ENCODE measurements around the gene SRL. TPM values are rescaled to one million over a fixed set of nuclear protein-coding genes. Genes with fewer than 3 reads are reported as not detected.

Gene SRL
- total and polyA plus RNA-seq, 2 of the 8 experiments (the other 6 are each of a cell fraction or from before 2014, with no cell fraction given), result 0.05 TPM; not detected in 1

GRCh38 chr16:4216596-4216995, 25.3 kb downstream of the SRL start:
- H2AK5ac ChIP-seq (ENCODE audit: low read depth, low read length), result no peak overlapping the region
- no peak overlapping the region for H3K9ac ChIP-seq (replicated peaks in 1 of 4; ENCODE audit: extremely low read depth in 1 of 4, low read depth in 3 of 4, low read length in 3 of 4)
- H3K27ac ChIP-seq (ENCODE audit: low read depth, low read length), result no peak overlapping the region
- no peak overlapping the region for H3K14ac ChIP-seq (ENCODE audit: insufficient read length)
- no peak overlapping the region for H2BK12ac ChIP-seq (ENCODE audit: low read depth, low read length)
- no peak overlapping the region for H3K4ac ChIP-seq (replicated peaks; ENCODE audit: insufficient read length, low read depth, low read length)
- no peaks in the 10 kb centered on the region; the same call in 1 of the 2 replicates for H3K23me2 ChIP-seq (ENCODE audit: low read depth, low read length)
- no peak overlapping the region for H2BK15ac ChIP-seq (ENCODE audit: low read length)
- H3K4me1 ChIP-seq (replicated peaks in 1 of 4; ENCODE audit: control insufficient read depth in 3 of 4, insufficient read depth in 4 of 4, low read length in 3 of 4), result peaks cover 6 to 17% (median 8%) of the 10 kb centered on the region in 4 experiments
- no peak overlapping the region for H2BK120ac ChIP-seq (replicated peaks; ENCODE audit: low read depth, low read length)
- H3K18ac ChIP-seq (ENCODE audit: extremely low read depth, low read length), result no peak overlapping the region
- no peak overlapping the region for H3K4me2 ChIP-seq (ENCODE audit: insufficient read depth in 1 of 2, low read depth in 2 of 2, low read length in 2 of 2)
- H2BK5ac ChIP-seq (ENCODE audit: low read depth, low read length), result no peak overlapping the region
- H3K4me3 ChIP-seq (ENCODE audit: extremely low read depth in 1 of 4, insufficient read depth in 2 of 4, low read depth in 3 of 4, low read length in 4 of 4), result no peak overlapping the region
- no peak overlapping the region for H2BK20ac ChIP-seq (ENCODE audit: low read length)
- no peak overlapping the region for H4K5ac ChIP-seq (ENCODE audit: insufficient read length, low read depth, low read length)
- ChIA-PET CTCF (ENCODE audit: partially characterized antibody) (interaction anchor here (1.7 to 2.8 kb wide), 3 partner anchors 14 to 233 kb away, joined by 5 to 13 read pairs (median 6); no protein-coding TSS in a partner anchor), POLR2A (ENCODE audit: partially characterized antibody) (interaction anchor here (1.2 kb wide), 1 partner anchor 37 kb away, joined by 4 read pairs; no protein-coding TSS in a partner anchor)
- H4K91ac ChIP-seq (replicated peaks; ENCODE audit: insufficient read length, low read length), result no peak overlapping the region
- no peak overlapping the region for H2AFZ ChIP-seq (ENCODE audit: low read length)
- no peak overlapping the region for H4K8ac ChIP-seq (ENCODE audit: extremely low read depth, insufficient read depth, low read length)
- no peaks in the 10 kb centered on the region for H3K27me3 ChIP-seq (replicated peaks in 1 of 4; ENCODE audit: control insufficient read depth in 3 of 4, extremely low read depth in 1 of 4, insufficient read depth in 3 of 4, low read length in 3 of 4)
- H4K20me1 ChIP-seq (replicated peaks in 1 of 2; ENCODE audit: control insufficient read depth in 1 of 2, insufficient read depth in 2 of 2, low read length in 2 of 2), result no peaks in the 10 kb centered on the region
- DNase-seq (ENCODE audit: low read depth in 1 of 2, low spot score in 2 of 2) (no peak), FAIRE-seq (no peak)
- H3K56ac ChIP-seq (replicated peaks; ENCODE audit: insufficient read length, low read depth, low read length), result no peak overlapping the region
- no peaks in the 10 kb centered on the region for H3K79me1 ChIP-seq (ENCODE audit: low read depth, low read length)
- H3K79me2 ChIP-seq (ENCODE audit: control insufficient read depth in 1 of 2, insufficient read depth in 2 of 2, low read length in 2 of 2), result no peaks in the 10 kb centered on the region
- H3K9me3 ChIP-seq (ENCODE audit: insufficient read depth in 2 of 2, low read depth in 1 of 2, low read length in 1 of 2), result peaks cover 0 to 2% of the 10 kb centered on the region in 2 experiments; a peak in 1 of 4 replicates
- no peak overlapping the region for H3K23ac ChIP-seq (ENCODE audit: insufficient read length)
- H3K36me3 ChIP-seq (ENCODE audit: control insufficient read depth in 2 of 4, insufficient read depth in 4 of 4, low read length in 3 of 4), result no peaks in the 10 kb centered on the region
- WGBS, 2 experiments (ENCODE audit: extremely low coverage in 1 of 2, insufficient coverage in 1 of 2, insufficient read length in 1 of 2, insufficient replicate concordance in 2 of 2, low coverage in 1 of 2, low lambda C conversion rate in 2 of 2, missing lambda C conversion rate in 1 of 2), result 83% methylated on average over 5 of the region's 5 CpGs; no CpG with 5 or more reads in 1 of the 2 experiments
- TF ChIP-seq, protein P1, sequence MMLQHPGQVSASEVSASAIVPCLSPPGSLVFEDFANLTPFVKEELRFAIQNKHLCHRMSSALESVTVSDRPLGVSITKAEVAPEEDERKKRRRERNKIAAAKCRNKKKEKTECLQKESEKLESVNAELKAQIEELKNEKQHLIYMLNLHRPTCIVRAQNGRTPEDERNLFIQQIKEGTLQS (IDR thresholded peaks at IDR 0.05; ENCODE audit: insufficient read depth, low read depth, low read length), result no peak
- TF ChIP-seq PHF8 (conservative IDR thresholded peaks at IDR 0.05; ENCODE audit: low read depth, low read length), result no peak
- TF ChIP-seq SIRT6 (IDR thresholded peaks at IDR 0.05; ENCODE audit: low read length), result no peak
- TF ChIP-seq EZH2 (IDR thresholded peaks at IDR 0.05; ENCODE audit: low read depth, low read length, severe bottlenecking), result no peak
- no peak for TF ChIP-seq KDM5A (IDR thresholded peaks at IDR 0.05; ENCODE audit: low read length)
- no peak for TF ChIP-seq POU5F1 (IDR thresholded peaks at IDR 0.05; ENCODE audit: low read depth, low read length)
- no peak for TF ChIP-seq SIN3A (conservative IDR thresholded peaks at IDR 0.05 in 1 of 2, IDR thresholded peaks at IDR 0.05 in 1 of 2; ENCODE audit: low read depth in 1 of 2, low read length in 2 of 2)
- no peak for TF ChIP-seq RFX5 (IDR thresholded peaks at IDR 0.05; ENCODE audit: borderline replicate concordance, low read depth, low read length)
- TF ChIP-seq USF2 (IDR thresholded peaks at IDR 0.05; ENCODE audit: low read length), result no peak
- TF ChIP-seq CHD1 (IDR thresholded peaks at IDR 0.05; ENCODE audit: low read depth, low read length), result no peak
- no peak for TF ChIP-seq RNF2 (IDR thresholded peaks at IDR 0.05; ENCODE audit: borderline replicate concordance, low read depth, low read length, missing control alignments, poor library complexity, severe bottlenecking)

Data from H1 (cell line).